Thoracic aorta (tissue), 2 donors: Measurements from ENCODE around the gene NUMA1. TPM values are rescaled to one million over a fixed set of nuclear protein-coding genes. Genes with fewer than 3 reads are reported as not detected.

Experiments
- ATAC-seq: fragments of 150-250 bp; one replicate; pipeline ENCODE4 v1.8.0; 2017; ENCODE audit warnings: low read depth; ENCODE audit not compliant: insufficient number of reproducible peaks, low FRiP score
- DNase-seq: peaks from one replicate; pipeline ENCODE4 v3.0.0-alpha.2; 2020; ENCODE audit warnings: low spot score
- H3K27ac ChIP-seq, 2 donors: fragments of 200-600 bp; sonication (generic); 1 replicate in 1 of 2; 2 replicates in 1 of 2; pipeline ENCODE4 v1.5.1; 2016; ENCODE audit warnings: mild to moderate bottlenecking in 2 of 2, moderate library complexity in 2 of 2
- H3K27me3 ChIP-seq: fragments of 200-600 bp; sonication (generic); replicated peaks from 2 replicates; pipeline ENCODE4 v1.6.0; 2016; ENCODE audit warnings: mild to moderate bottlenecking; ENCODE audit not compliant: insufficient read depth
- H3K36me3 ChIP-seq: fragments of 200-600 bp; sonication (generic); one replicate; pipeline ENCODE4 v1.5.1; 2016
- H3K4me1 ChIP-seq, 2 donors: fragments of 200-600 bp; sonication (generic); 1 replicate in 1 of 2; 2 replicates in 1 of 2; pipeline versions ENCODE4 v1.5.1 to v1.6.0; 2016; ENCODE audit warnings: low read depth in 2 of 2, mild to moderate bottlenecking in 1 of 2; ENCODE audit not compliant: control insufficient read depth in 1 of 2
- H3K4me3 ChIP-seq: fragments of 200-600 bp; sonication (generic); 2 replicates; pipeline ENCODE4 v1.5.1; 2016; ENCODE audit warnings: mild to moderate bottlenecking
- H3K9me3 ChIP-seq: fragments of 200-600 bp; sonication (generic); 2 replicates; pipeline ENCODE4 v1.5.1; 2016
- total RNA-seq, 2 donors: library from RNA; depleted of rRNA; stranded (reverse); fragments of >200 nt; gene quantifications; one replicate each; pipeline versions ENCODE4 v1.1.0 to v1.2.3, GENCODE V29; 2016
- TF ChIP-seq, protein P1 (sequence below): fragments of 200-600 bp; sonication (generic); IDR thresholded peaks from one replicate; pipeline ENCODE4 v1.5.1; 2019; ENCODE audit warnings: antibody characterized with exemption

The NUMA1 gene
- total RNA-seq, 2 donors from 2014 or later: 282 to 286 TPM

DNA sequence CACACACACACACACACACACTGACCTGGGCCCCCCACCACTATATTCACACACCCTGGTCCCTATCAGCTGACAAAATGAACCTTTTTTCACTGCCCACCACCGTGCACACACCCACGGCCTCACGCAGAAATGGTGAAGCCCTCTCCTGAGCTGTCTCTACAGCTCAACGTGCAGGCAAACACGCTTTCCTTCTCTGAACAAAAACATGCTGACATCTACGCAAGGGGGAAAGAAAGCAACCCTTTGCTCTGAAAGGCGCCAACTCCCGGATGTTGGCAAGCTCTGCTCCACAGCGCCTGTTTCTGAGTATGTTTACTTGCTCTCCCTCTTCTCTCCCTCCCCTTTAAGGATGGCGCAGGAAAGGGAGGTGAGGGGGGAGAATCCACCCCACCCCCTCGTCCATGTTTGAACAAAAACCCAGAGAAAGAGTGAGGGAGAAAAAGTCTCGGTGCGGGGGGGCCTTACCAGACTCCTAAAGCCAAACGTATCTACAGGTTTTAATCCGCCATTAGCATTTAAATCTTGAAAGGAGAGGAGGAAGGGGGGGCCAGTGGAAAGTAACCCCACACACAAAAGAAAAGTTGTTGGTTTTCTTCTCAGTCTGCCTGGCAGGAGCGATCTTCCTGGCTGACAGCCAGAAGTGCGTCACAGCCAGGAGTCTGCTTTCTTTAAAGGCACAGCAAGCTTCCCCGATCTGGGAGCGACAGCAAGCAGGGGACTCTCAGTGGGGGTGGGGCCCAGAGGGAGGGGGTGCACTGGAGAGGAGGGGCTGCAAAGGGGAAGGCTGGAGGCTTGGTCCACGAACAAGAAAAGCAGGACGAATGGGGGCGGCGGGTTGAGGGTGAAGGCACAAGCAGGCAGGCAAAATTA, 39.6 kb downstream of the NUMA1 start:
- Histone ChIP-seq H3K4me3 (peak overlapping the region; percentile 75), H3K4me1 (peaks cover 40 to 56% of the 10 kb centered on the region in 2 donors), H3K27me3 (no peaks in the 10 kb centered on the region), H3K27ac (peak overlapping the region; percentile 93 to 94), H3K9me3 (no peaks in the 10 kb centered on the region), H3K36me3 (peaks cover under 1% of the 10 kb centered on the region)
- ATAC-seq (peak; percentile 84), DNase-seq (peak; percentile 76)
- TF ChIP-seq, protein P1, sequence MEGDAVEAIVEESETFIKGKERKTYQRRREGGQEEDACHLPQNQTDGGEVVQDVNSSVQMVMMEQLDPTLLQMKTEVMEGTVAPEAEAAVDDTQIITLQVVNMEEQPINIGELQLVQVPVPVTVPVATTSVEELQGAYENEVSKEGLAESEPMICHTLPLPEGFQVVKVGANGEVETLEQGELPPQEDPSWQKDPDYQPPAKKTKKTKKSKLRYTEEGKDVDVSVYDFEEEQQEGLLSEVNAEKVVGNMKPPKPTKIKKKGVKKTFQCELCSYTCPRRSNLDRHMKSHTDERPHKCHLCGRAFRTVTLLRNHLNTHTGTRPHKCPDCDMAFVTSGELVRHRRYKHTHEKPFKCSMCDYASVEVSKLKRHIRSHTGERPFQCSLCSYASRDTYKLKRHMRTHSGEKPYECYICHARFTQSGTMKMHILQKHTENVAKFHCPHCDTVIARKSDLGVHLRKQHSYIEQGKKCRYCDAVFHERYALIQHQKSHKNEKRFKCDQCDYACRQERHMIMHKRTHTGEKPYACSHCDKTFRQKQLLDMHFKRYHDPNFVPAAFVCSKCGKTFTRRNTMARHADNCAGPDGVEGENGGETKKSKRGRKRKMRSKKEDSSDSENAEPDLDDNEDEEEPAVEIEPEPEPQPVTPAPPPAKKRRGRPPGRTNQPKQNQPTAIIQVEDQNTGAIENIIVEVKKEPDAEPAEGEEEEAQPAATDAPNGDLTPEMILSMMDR: no peak

- H3K27ac ChIP-seq: peak overlapping the region; percentile 93 to 94
- no peaks in the 10 kb centered on the region for H3K27me3 ChIP-seq
- H3K9me3 ChIP-seq: no peaks in the 10 kb centered on the region
- DNase-seq: no peak
- H3K4me3 ChIP-seq: peak overlapping the region; percentile 75
- ATAC-seq: no peak
- peaks cover 40 to 62% of the 10 kb centered on the region in 2 donors for H3K4me1 ChIP-seq
- peaks cover 9% of the 10 kb centered on the region for H3K36me3 ChIP-seq
- TF ChIP-seq, protein P1: no peak
Observed at GRCh38 chr11:72039856-72040401, 40.4 kb downstream of the NUMA1 start.

- no peak for DNase-seq
- H3K27ac ChIP-seq: peak overlapping the region; percentile 93 to 94
- peaks cover 11% of the 10 kb centered on the region for H3K36me3 ChIP-seq
- peaks cover 40 to 65% of the 10 kb centered on the region in 2 donors for H3K4me1 ChIP-seq
- TF ChIP-seq, protein P1: no peak
- no peaks in the 10 kb centered on the region for H3K27me3 ChIP-seq
- ATAC-seq: no peak
- H3K9me3 ChIP-seq: no peaks in the 10 kb centered on the region
- peak overlapping the region; percentile 75 for H3K4me3 ChIP-seq
Observed at GRCh38 chr11:72039031-72039855, 41.1 kb downstream of the NUMA1 start.

DNA sequence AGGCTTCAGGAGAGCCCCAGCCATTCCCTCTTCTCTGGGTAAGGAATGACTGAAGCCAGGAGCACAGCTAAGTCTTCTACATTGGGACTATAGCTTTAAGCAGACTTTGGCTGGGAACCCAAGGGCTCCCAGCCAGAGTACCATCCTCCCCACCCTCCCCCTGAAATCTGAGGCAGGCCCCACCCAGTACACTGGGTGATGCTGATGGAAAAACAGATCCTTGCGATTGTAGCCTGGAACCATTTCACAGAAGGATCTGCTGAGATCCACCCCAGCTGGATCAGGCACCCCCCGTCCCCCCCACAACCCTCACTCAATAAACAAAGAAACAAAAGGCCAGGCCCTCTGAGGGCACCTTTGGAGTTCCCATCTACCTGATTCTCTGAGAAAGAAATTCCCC, 41.9 kb downstream of the NUMA1 start:
- Histone ChIP-seq H3K9me3 (no peaks in the 10 kb centered on the region), H3K27ac (peak overlapping the region; percentile 93 to 94), H3K4me3 (peak overlapping the region; percentile 75), H3K36me3 (peaks cover 11% of the 10 kb centered on the region), H3K27me3 (no peaks in the 10 kb centered on the region), H3K4me1 (peaks cover 40 to 71% of the 10 kb centered on the region in 2 donors)
- no peak for DNase-seq
- no peak for ATAC-seq
- TF ChIP-seq, protein P1: no peak
